Activated T-cell treated with anti-CD3 and anti-CD28 coated beads, Interleukin-2, amount 50 U/mL, for 1 hour (primary cell): ENCODE data around the gene TUT1.
"Not testable (repeated sequence)": the region's sequence is repeated elsewhere in the genome, so short reads cannot be mapped to it uniquely, and the experiment has no call there.

Experiments
- DNase-seq: peaks from one replicate; pipeline ENCODE4 v3.0.0-alpha.2; 2020

Gene TUT1, protein sequence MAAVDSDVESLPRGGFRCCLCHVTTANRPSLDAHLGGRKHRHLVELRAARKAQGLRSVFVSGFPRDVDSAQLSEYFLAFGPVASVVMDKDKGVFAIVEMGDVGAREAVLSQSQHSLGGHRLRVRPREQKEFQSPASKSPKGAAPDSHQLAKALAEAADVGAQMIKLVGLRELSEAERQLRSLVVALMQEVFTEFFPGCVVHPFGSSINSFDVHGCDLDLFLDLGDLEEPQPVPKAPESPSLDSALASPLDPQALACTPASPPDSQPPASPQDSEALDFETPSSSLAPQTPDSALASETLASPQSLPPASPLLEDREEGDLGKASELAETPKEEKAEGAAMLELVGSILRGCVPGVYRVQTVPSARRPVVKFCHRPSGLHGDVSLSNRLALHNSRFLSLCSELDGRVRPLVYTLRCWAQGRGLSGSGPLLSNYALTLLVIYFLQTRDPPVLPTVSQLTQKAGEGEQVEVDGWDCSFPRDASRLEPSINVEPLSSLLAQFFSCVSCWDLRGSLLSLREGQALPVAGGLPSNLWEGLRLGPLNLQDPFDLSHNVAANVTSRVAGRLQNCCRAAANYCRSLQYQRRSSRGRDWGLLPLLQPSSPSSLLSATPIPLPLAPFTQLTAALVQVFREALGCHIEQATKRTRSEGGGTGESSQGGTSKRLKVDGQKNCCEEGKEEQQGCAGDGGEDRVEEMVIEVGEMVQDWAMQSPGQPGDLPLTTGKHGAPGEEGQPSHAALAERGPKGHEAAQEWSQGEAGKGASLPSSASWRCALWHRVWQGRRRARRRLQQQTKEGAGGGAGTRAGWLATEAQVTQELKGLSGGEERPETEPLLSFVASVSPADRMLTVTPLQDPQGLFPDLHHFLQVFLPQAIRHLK

DNA sequence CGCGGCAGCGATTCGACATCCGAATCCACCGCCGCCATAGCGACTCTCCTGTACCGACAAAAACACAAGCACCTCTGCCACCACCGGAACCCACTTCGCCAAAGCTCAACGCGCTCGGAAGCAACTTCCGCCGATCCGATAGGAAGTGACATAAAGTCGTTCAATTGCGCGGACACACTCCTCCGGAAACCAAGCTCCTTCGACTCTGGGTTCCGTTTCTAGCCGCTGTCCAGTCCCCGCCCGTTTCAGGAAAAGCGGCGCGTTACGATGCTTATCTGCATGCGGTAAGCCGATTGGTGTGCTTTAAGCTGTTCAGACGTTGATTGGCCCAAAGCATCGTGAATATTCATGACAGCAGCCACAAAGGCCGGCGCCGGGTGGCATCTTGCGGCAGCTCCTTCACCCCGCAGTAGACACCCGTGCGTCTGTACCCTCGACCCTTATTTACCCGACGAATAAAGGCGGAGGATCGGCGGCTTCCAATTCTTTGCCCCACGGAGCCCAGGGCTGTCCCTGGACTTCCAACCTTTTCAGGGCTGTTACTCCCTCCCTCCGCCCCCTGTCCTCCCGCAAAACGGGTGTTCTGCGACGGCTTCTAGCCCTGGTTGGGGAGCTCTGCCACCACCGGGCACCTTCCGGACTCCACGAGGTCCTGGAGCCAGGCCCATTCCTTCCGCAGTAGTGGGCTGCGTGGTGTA, at the start of gene TUT1:
Gene TUT1, minus strand, starts transcription at position 76 of the 698 bp plus-strand sequence. Its CDS starts 38 bp downstream, at position 38.
- peak; percentile 93 for DNase-seq

DNA sequence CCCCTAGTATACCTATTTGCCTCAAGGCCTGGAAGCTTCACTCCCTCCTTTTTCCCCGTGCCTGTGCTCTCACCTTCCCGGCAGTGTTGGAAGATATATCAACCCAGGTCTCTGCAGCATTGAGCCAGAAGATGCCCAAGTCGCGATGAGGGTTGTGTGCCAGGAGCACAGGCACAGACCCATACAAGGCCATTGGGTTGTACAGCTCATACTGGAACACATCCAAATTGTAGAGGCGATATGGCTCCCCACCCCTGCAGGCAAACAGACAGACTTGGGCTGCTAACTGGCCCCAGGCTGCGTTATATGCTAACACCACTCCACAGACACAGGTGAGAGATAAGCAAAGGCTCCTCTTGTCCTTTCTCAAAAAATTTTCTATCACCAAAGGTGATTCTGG, 41.2 kb upstream of the TUT1 start:
- DNase-seq, result no peak

GRCh38 chr11:62627713-62628112, 36.4 kb upstream of the TUT1 start:
- no peak for DNase-seq

GRCh38 chr11:62622476-62623089, 31.3 kb upstream of the TUT1 start:
- DNase-seq, result no peak

DNA sequence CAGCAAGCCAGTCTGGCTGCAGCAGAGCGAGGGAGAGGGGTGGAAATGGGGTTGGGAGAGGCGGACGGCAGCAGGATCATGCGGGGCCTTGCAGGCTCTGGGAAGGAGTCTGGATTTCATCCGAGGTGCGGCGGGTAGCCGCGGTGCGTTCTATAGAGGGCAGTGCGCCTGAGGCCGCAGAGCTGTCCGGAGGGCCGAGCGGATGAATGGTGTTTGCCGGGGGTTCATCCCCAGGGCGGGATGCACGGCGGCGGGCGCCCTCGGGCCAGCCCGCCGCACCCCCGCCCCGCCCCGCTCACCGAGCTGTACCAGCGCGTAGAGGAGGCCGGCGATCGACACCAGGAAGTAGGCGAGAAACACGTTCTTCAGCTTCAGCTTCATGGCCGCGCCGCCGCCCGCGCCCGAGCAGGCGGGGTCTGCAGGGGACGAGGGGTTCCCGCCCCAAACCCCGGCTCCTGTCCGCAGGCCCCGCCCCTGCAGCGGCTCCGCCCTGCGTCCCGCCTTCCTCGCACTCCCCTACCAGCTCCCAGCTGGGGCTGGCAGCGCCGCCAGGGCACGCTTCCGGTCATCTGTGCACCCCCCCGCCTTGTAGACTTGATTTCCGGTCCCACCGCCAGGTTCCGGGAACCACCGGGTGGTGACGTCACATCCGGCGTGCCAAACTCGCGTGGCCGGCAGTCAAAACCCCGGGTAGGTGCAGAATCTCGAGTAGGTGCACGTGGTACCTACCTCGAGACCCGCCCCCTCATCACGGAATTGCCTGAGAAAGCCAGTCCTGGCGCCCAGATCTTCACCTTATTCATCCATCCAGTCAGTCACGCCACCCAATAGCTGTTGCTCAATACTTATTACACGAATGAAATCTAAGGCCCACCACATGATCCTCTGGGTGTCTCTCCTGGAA, 30.5 kb upstream of the TUT1 start, which contains the start of gene B3GAT3:
Gene B3GAT3, minus strand, starts transcription at position 420 of the 904 bp plus-strand sequence. Its CDS starts 39 bp downstream, at position 381.
- DNase-seq, result peak; percentile 96

GRCh38 chr11:62621027-62621566, 29.8 kb upstream of the TUT1 start:
- no peak for DNase-seq

DNA sequence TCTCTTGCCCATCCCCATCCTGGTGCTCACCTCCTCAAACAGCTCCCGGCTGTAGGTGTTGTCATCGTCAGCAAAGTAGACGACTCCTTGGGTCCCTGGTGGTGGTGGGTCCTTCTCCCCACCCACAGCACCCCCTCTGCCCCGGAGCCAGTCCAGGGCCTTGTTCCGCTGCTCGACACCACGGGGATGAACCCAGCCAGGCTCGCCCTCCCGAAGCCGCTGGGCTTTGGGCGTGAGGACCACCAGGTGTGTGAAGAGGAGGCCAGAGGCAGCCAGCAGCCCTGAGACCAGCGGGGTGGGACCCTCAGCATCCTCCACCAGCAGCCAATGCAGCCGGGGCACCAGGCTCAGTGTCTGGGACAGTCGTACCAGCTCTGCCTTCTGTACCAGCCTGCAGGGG, 25.6 kb upstream of the TUT1 start:
- not testable (repeated sequence) for DNase-seq

- DNase-seq, result no peak
Observed at GRCh38 chr11:62615521-62615920, 24.2 kb upstream of the TUT1 start.

GRCh38 chr11:62614275-62614674, 23.0 kb upstream of the TUT1 start:
- DNase-seq, result no peak

DNA sequence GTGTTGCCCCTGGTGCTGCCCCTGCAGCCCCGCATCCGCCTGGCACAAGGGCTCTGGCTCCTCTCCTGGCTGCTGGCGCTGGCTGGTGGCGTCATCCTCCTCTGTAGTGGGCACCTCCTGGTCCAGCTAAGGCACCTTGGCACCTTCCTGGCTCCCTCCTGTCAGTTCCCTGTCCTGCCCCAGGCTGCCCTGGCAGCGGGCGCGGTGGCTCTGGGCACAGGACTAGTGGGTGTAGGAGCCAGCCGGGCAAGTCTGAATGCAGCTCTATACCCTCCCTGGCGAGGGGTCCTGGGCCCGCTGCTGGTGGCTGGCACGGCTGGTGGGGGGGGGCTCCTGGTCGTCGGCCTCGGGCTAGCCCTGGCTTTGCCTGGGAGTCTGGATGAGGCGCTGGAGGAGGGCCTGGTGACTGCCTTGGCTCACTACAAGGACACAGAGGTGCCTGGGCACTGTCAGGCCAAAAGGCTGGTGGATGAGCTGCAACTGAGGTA, 22.0 kb upstream of the TUT1 start:
- no peak for DNase-seq

DNA sequence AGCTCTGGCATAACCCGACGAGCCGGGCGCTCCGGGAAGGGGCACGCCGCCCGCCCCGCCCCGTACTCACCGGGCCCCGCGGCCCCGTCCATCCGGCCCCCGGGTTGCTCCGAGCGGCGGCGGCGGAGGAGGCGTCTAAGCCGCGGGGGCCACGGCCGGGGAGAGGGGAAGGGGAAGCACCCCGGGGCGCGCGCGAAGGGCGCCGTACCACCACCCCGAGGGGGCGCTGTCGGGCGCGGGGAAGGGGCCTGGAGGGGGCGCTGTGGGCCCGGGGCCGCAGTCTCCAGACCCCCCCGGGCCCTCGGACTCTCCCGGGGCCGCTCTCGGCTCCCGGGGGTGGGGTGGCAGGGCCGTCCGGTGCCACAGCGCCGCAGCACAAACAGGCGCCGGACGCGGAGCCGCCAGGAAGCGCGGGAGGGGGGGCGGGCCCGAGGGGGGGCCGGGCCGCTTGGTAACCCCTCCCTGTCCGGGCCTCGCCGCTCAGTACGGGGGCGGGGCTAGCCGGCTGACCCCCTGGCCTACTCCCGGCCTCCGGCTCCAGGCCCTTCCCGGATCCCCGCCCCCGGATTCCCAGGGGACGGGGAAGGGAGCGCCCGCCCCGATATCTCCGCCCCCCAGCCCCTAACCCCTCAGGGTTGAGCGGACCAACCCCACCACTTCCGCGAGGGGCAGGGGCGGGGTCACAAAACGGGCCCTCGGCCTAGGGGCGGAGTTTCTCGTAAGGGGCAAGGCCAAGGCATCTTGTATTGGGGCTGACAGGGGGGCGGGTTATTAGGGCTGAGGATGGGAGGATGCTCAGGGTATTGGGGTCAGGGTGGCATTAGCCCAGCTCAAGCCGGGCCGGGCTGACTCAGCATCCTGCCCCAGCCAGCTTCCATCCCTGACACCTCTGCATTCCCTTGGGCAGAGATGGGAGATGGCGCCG, 21.3 kb upstream of the TUT1 start, which contains the start of the genes EML3 and ROM1:
Gene EML3, minus strand, starts transcription at position 410 of the 925 bp plus-strand sequence. Its CDS starts 318 bp downstream, at position 92.
Gene ROM1, plus strand, starts transcription at position 892 of the 925 bp plus-strand sequence. Its CDS starts 25 bp downstream, at position 917.
- peak; percentile 92 for DNase-seq

GRCh38 chr11:62611705-62612365, 20.5 kb upstream of the TUT1 start:
- DNase-seq, result no peak

DNA sequence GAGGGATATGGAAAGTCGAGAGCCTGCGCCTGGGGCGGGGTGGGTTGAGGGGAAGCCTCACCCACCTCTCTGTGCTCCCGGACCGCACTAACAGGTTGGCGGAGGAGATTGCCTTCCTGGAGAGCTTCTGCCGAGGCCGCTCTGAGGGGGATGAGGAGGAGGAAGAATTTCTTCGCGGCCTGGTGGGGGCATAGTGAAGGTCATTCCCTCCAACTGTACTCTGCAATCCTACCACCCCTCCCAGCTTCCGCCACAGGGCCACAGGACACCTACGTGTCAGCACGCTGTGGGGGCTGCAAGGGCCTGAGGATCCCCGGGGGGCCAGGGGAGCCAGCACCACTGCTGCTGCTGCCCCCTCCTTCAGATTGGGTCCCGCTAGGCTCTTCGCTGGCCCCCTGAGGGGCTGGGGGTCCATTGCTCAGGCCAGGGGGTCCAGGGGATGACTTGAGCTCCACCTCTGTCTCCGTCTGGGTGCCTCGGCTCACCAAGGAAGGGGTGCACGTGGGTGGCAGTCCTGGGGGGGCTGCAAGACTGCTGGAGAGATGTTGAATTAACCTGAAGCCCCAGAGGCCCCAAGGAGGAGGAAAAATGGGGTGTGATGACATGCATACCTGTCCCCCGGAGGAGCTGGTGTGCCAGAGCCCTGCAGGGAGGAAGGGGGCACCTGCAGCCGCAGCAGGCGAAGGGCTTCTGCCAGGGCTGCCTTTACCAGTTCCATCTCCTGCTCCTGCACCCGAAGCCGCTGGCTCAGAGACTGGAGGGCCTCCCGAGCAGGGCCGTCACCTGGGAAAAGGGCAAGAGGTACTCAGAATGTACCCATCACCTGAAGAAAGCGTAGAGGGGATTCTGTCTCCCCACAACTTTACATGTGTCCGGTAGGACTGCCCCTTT, 19.7 kb upstream of the TUT1 start:
- no peak for DNase-seq

- DNase-seq, result no peak
Observed at GRCh38 chr11:62610403-62610802, 19.1 kb upstream of the TUT1 start.

DNA sequence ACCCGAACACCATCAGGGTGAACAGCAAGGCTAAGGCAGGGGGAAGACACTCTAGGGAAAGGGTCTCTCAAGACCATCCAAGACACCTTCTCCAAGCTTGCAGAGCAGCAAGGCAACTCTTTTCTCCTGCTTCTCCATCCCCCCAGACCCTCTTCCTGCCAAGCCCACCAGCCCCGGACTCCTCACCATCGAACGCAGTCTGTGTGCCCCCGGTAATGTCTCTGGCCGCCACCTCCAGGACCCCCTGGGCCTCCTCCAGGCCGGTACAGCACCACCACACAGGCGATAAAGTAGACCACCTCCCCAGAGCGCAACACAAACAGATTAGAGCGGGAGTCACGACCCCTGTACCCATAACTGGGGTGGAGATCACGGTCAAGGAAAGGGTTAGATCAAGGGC, 17.5 kb upstream of the TUT1 start:
- DNase-seq, result no peak

- no peak for DNase-seq
Observed at GRCh38 chr11:62607714-62608113, 16.4 kb upstream of the TUT1 start.

DNA sequence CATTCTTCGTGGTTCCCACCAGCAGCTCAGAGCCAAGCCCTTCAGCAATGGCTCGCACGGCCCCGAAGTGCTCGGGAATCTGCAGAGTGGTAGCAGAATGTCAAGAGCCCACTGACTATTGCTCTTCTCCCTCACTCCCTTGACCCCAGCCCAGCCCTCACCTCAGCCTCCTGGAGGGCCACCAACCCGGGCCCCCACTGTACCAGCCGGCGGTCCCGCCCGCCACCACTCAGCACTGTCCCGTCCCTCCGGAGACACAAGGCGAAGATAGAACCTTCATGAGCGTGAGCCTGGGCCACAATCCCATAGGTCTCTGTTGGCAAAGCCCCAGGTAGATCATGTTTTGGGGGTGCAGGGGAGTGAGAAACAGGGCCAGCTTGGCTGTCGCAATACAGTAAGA, 14.6 kb upstream of the TUT1 start:
- no peak for DNase-seq

DNA sequence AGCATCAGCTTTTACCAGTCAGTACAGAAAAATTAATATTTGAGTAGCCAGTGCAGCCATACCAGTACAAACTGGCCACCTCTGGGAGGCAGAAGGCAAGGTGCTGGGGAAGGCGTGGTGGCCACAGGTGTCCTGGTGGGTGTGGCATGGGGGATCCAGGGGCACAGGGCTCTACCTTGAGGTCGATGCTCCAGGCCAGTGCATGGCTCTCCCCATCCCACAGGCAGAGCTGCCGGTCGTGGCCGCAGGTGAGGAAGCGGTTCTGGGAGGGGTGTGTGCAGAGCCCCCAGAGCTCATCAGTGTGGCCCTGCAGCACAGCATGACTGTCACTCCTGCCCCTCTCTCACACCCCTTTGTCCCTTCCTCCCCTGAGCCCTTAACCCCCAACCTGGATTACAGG, 14.1 kb upstream of the TUT1 start:
- DNase-seq, result no peak
